ENCODE results near the gene SRRM1.
"Not testable (repeated sequence)": the region's sequence is repeated elsewhere in the genome, so short reads cannot be mapped to it uniquely, and the experiment has no call there.

SRRM1 gene

GRCh38 chr1:24717887-24718650 is 75.0 kb downstream of the SRRM1 start:
- no peak for DNase-seq (ENCODE audit: insufficient read length, low spot score)
- no peak for FAIRE-seq
- no peak for TF ChIP-seq CTCF (IDR thresholded peaks at IDR 0.05; ENCODE audit: insufficient read depth, missing control alignments)

- no peak for TF ChIP-seq CTCF (IDR thresholded peaks at IDR 0.05; ENCODE audit: insufficient read depth, missing control alignments)
- DNase-seq (ENCODE audit: insufficient read length, low spot score) (no peak), FAIRE-seq (no peak)
Observed at GRCh38 chr1:24720152-24720551, 77.0 kb downstream of the SRRM1 start.

GRCh38 chr1:24721533-24721932 is 78.4 kb downstream of the SRRM1 start:
- FAIRE-seq (no peak), DNase-seq (ENCODE audit: insufficient read length, low spot score) (no peak)
- TF ChIP-seq CTCF (IDR thresholded peaks at IDR 0.05; ENCODE audit: insufficient read depth, missing control alignments) = no peak

- FAIRE-seq; DNase-seq (ENCODE audit: insufficient read length, low spot score): not testable (repeated sequence)
Observed at GRCh38 chr1:24722073-24723035, 79.3 kb downstream of the SRRM1 start.

Measured in D721Med (cell line).